Rectal smooth muscle tissue (tissue), 1 donor: ENCODE measurements around the gene ARHGEF28.

ENCODE experiments used
- H3K27ac ChIP-seq: one replicate; pipeline ENCODE4 v1.7.0; 2013; ENCODE audit warnings: low read depth, low read length, inconsistent platforms
- H3K27me3 ChIP-seq: one replicate; pipeline ENCODE4 v1.7.0; 2013; ENCODE audit warnings: low read length; ENCODE audit not compliant: control insufficient read depth, insufficient read depth
- H3K36me3 ChIP-seq: one replicate; pipeline ENCODE4 v1.7.0; 2013; ENCODE audit warnings: low read length; ENCODE audit not compliant: control insufficient read depth, insufficient read depth
- H3K4me1 ChIP-seq: one replicate; pipeline ENCODE4 v1.7.0; 2013; ENCODE audit warnings: low read length; ENCODE audit not compliant: control insufficient read depth, insufficient read depth
- H3K4me3 ChIP-seq: one replicate; pipeline ENCODE4 v1.7.0; 2013; ENCODE audit warnings: low read length
- H3K9ac ChIP-seq: one replicate; pipeline ENCODE4 v1.7.0; 2013; ENCODE audit warnings: low read length

Gene ARHGEF28

DNA sequence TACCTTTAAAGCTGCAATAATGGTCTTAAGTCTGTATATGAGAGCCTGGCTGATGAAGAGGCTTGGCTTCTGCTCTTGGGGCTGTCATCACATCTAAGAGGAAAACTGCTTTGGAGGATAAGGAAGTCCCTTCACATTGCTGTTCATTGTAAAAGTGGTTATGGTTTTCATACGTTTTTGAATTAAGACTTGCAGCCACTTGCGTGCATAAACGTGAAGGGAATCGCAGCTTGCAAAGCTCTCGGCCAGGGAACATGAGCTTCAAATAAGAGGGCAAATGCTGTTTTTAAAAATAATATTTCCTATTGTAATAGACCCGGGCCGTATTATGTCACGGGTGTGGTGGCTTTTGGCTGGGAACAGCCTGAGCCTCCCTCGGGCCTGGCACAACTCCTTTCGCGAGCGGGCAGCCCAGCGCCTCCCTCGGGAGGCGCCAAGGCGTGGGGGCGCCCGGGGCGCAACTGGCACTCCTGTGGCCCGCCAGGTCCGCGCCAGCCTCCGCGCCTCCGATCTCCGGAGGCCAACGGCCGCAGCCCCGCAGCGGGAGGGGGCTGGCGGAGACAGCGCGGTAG, 538 bp upstream of the ARHGEF28 start:
- Histone ChIP-seq H3K36me3 (no peaks in the 10 kb centered on the region), H3K27ac (no peak overlapping the region), H3K9ac (no peak overlapping the region), H3K4me1 (no peaks in the 10 kb centered on the region), H3K4me3 (peak overlapping the region; percentile 60), H3K27me3 (no peaks in the 10 kb centered on the region)

GRCh38 chr5:73626814-73627313, 868 bp downstream of the ARHGEF28 start:
- H3K4me1 ChIP-seq, result no peaks in the 10 kb centered on the region
- peak overlapping the region; percentile 75 for H3K4me3 ChIP-seq
- H3K36me3 ChIP-seq, result no peaks in the 10 kb centered on the region
- no peak overlapping the region for H3K27ac ChIP-seq
- H3K9ac ChIP-seq, result no peak overlapping the region
- no peaks in the 10 kb centered on the region for H3K27me3 ChIP-seq

DNA sequence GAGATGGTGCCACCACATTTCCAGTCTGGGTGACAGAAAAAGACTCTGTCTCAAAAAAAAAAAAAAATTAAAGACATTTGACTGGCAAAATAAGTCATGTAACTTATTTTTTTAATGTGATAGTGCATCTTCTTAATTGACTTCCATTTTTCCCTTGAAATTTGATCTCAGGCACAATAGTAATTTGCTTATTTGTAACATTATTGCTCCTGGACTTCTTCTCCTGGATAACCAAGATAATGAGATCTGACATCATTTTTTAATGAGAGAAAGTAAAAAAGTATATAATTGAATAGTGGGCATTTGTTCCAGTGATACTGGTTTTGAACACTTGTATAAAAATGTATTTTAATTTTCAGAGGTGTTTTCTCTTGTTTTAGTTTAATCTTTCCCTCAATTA, 3.5 kb downstream of the ARHGEF28 start:
- H3K4me1 ChIP-seq, result no peaks in the 10 kb centered on the region
- no peaks in the 10 kb centered on the region for H3K27me3 ChIP-seq
- no peaks in the 10 kb centered on the region for H3K36me3 ChIP-seq
- no peak overlapping the region for H3K9ac ChIP-seq
- H3K27ac ChIP-seq, result no peak overlapping the region
- H3K4me3 ChIP-seq, result no peak overlapping the region

GRCh38 chr5:73630765-73631164, 4.8 kb downstream of the ARHGEF28 start:
- Histone ChIP-seq H3K4me1 (no peaks in the 10 kb centered on the region), H3K27me3 (no peaks in the 10 kb centered on the region), H3K36me3 (no peaks in the 10 kb centered on the region), H3K9ac (no peak overlapping the region), H3K4me3 (no peak overlapping the region), H3K27ac (no peak overlapping the region)

- Histone ChIP-seq H3K9ac (no peak overlapping the region), H3K27me3 (no peaks in the 10 kb centered on the region), H3K4me1 (no peaks in the 10 kb centered on the region), H3K4me3 (no peak overlapping the region), H3K36me3 (no peaks in the 10 kb centered on the region), H3K27ac (no peak overlapping the region)
Observed at GRCh38 chr5:73631500-73631899, 5.5 kb downstream of the ARHGEF28 start.

DNA sequence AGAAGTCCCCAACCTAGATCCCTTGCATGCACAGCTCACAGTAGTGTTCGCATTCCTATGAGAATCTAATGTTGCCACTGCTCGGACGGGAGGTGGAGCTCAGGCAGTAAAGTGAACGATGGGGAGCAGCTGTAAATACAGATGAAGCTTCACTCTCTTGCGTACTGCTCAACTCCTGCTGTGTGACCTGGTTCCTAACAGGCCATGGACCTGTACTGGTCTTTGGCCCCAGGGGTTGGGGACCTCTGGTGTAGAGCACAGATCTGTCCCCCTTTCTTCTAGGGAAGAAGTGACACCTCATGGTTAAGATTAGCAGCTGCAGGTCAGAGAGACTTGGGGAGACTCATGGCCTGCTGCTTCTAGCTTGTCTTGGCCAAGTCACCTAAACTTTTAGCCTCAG, 7.1 kb downstream of the ARHGEF28 start:
- no peak overlapping the region for H3K9ac ChIP-seq
- H3K4me1 ChIP-seq, result no peaks in the 10 kb centered on the region
- no peaks in the 10 kb centered on the region for H3K36me3 ChIP-seq
- H3K27me3 ChIP-seq, result no peaks in the 10 kb centered on the region
- H3K27ac ChIP-seq, result no peak overlapping the region
- H3K4me3 ChIP-seq, result no peak overlapping the region

GRCh38 chr5:73636408-73636807, 10.4 kb downstream of the ARHGEF28 start:
- Histone ChIP-seq H3K4me1 (no peaks in the 10 kb centered on the region), H3K9ac (no peak overlapping the region), H3K36me3 (no peaks in the 10 kb centered on the region), H3K4me3 (no peak overlapping the region), H3K27me3 (no peaks in the 10 kb centered on the region), H3K27ac (no peak overlapping the region)

GRCh38 chr5:73637565-73637964, 11.6 kb downstream of the ARHGEF28 start:
- H3K4me3 ChIP-seq, result no peak overlapping the region
- H3K27ac ChIP-seq, result no peak overlapping the region
- H3K9ac ChIP-seq, result no peak overlapping the region
- no peaks in the 10 kb centered on the region for H3K36me3 ChIP-seq
- H3K4me1 ChIP-seq, result no peaks in the 10 kb centered on the region
- H3K27me3 ChIP-seq, result no peaks in the 10 kb centered on the region

GRCh38 chr5:73638344-73639095, 12.5 kb downstream of the ARHGEF28 start:
- Histone ChIP-seq H3K36me3 (no peaks in the 10 kb centered on the region), H3K4me1 (no peaks in the 10 kb centered on the region), H3K9ac (no peak overlapping the region), H3K27ac (no peak overlapping the region), H3K4me3 (no peak overlapping the region), H3K27me3 (no peaks in the 10 kb centered on the region)

GRCh38 chr5:73640861-73641320, 14.9 kb downstream of the ARHGEF28 start:
- no peaks in the 10 kb centered on the region for H3K4me1 ChIP-seq
- no peaks in the 10 kb centered on the region for H3K27me3 ChIP-seq
- no peak overlapping the region for H3K4me3 ChIP-seq
- no peaks in the 10 kb centered on the region for H3K36me3 ChIP-seq
- H3K27ac ChIP-seq, result no peak overlapping the region
- H3K9ac ChIP-seq, result no peak overlapping the region

DNA sequence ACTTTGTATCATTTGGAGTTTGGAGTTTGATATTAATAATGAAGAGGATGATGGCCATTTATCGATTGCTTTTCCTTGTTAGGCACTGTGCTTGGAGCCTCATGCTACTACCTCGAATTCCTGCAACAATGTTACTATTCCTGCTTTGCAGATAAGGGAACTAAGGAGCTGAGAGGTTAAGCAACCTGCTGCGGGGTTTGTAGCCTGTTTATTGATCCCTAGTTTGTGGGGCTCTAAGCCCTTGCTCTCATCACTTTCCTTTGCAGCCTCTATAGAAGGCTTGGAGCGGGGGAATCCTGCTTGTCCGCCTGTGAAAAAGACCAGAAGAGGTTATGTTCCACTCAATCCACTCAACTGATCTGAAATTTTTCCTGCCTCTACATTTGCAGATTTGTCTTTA, 15.8 kb downstream of the ARHGEF28 start:
- H3K27ac ChIP-seq, result no peak overlapping the region
- no peak overlapping the region for H3K9ac ChIP-seq

GRCh38 chr5:73642344-73642743, 16.3 kb downstream of the ARHGEF28 start:
- Histone ChIP-seq H3K4me3 (no peak overlapping the region), H3K27me3 (no peaks in the 10 kb centered on the region), H3K36me3 (no peaks in the 10 kb centered on the region), H3K27ac (no peak overlapping the region), H3K4me1 (no peaks in the 10 kb centered on the region), H3K9ac (no peak overlapping the region)

More for the DNA sequence above, 15.8 kb downstream of the ARHGEF28 start:
- Histone ChIP-seq H3K4me3 (no peak overlapping the region), H3K4me1 (no peaks in the 10 kb centered on the region), H3K27me3 (no peaks in the 10 kb centered on the region), H3K36me3 (no peaks in the 10 kb centered on the region)
